CD14-positive monocyte (primary cell): ENCODE measurements around the gene GCK. TPM values are rescaled to one million over a fixed set of nuclear protein-coding genes. Genes with fewer than 3 reads are reported as not detected.

Experiments
- DNase-seq, 3 donors: peaks; one replicate each; pipeline ENCODE4 v3.0.0-alpha.2; 2011 to 2022
- H2AFZ ChIP-seq: 2 replicates; pipeline ENCODE4 v1.6.0; 2012; ENCODE audit warnings: mild to moderate bottlenecking, low read depth, low read length, inconsistent platforms; ENCODE audit not compliant: insufficient read depth, poor library complexity, severe bottlenecking
- H3K27ac ChIP-seq, 2 donors: 1 replicate in 1 of 2; 2 replicates in 1 of 2; pipeline ENCODE4 v1.5.1; 2012 to 2013; ENCODE audit warnings: low read length in 2 of 2, control low read depth in 1 of 2, inconsistent platforms in 1 of 2, low read depth in 1 of 2, mild to moderate bottlenecking in 1 of 2
- H3K27me3 ChIP-seq, 2 donors: one replicate each; pipeline versions ENCODE4 v1.6.0 to v1.6.1; 2011 to 2013; ENCODE audit warnings: low read length in 2 of 2; ENCODE audit not compliant: control insufficient read depth in 2 of 2, insufficient read depth in 2 of 2
- H3K36me3 ChIP-seq, 2 donors: replicated peaks in 1 of 2; 1 replicate in 1 of 2; 2 replicates in 1 of 2; pipeline versions ENCODE4 v1.5.1 to v1.6.1; 2012 to 2013; ENCODE audit warnings: low read length in 2 of 2, control low read depth in 1 of 2, inconsistent platforms in 1 of 2, mild to moderate bottlenecking in 1 of 2; ENCODE audit not compliant: insufficient read depth in 2 of 2, control insufficient read depth in 1 of 2
- H3K4me1 ChIP-seq, 2 donors: 1 replicate in 1 of 2; 2 replicates in 1 of 2; pipeline versions ENCODE4 v1.5.1 to v1.6.1; 2012 to 2013; ENCODE audit warnings: low read length in 2 of 2, control low read depth in 1 of 2, inconsistent platforms in 1 of 2, mild to moderate bottlenecking in 1 of 2, moderate library complexity in 1 of 2; ENCODE audit not compliant: insufficient read depth in 2 of 2, control insufficient read depth in 1 of 2
- H3K4me2 ChIP-seq: replicated peaks from 2 replicates; pipeline ENCODE3; 2012; ENCODE audit warnings: low read length, moderate library complexity, mild to moderate bottlenecking; ENCODE audit not compliant: poor library complexity, severe bottlenecking; ENCODE audit errors: extremely low read depth
- H3K4me3 ChIP-seq, 3 experiments: fragments of 200-600 bp in 1 of 3; sonication (generic) in 1 of 3; replicated peaks in 1 of 3; 1 replicate in 2 of 3; 2 replicates in 1 of 3; pipeline ENCODE4 v1.5.1; 2011 to 2013; ENCODE audit warnings: low read length in 3 of 3, mild to moderate bottlenecking in 3 of 3, control low read depth in 2 of 3, low read depth in 2 of 3, inconsistent platforms in 1 of 3, moderate library complexity in 1 of 3
- H3K79me2 ChIP-seq: 2 replicates; pipeline ENCODE4 v1.6.0; 2012; ENCODE audit warnings: mild to moderate bottlenecking, control low read depth, inconsistent platforms, low read length, moderate library complexity; ENCODE audit not compliant: insufficient read depth
- H3K9ac ChIP-seq: 2 replicates; pipeline ENCODE4 v1.6.0; 2017; ENCODE audit warnings: low read length, mild to moderate bottlenecking; ENCODE audit not compliant: insufficient read depth, poor library complexity, severe bottlenecking
- H3K9me3 ChIP-seq, 2 donors: replicated peaks in 1 of 2; 1 replicate in 1 of 2; 2 replicates in 1 of 2; pipeline versions ENCODE4 v1.5.1 to v1.6.1; 2012 to 2013; ENCODE audit warnings: low read length in 2 of 2, control low read depth in 1 of 2; ENCODE audit not compliant: control insufficient read depth in 1 of 2, insufficient read depth in 1 of 2
- H4K20me1 ChIP-seq: 2 replicates; pipeline ENCODE4 v1.6.0; 2012; ENCODE audit warnings: mild to moderate bottlenecking, low read length, control low read depth, moderate library complexity; ENCODE audit not compliant: insufficient read depth
- H3K27ac Mint-ChIP-seq, 7 donors: one replicate each; pipeline ENCODE4 v1.8.0; 2020; ENCODE audit warnings: mild to moderate bottlenecking in 7 of 7, mixed read lengths in 7 of 7, moderate library complexity in 6 of 7, inconsistent platforms in 2 of 7
- H3K27me3 Mint-ChIP-seq, 3 donors: one replicate each; pipeline ENCODE4 v1.8.0; 2021 to 2022; ENCODE audit warnings: low read depth in 3 of 3, mild to moderate bottlenecking in 3 of 3, mixed read lengths in 3 of 3, moderate library complexity in 3 of 3, inconsistent platforms in 1 of 3
- H3K36me3 Mint-ChIP-seq, 2 donors: one replicate each; pipeline ENCODE4 v1.8.0; 2020; ENCODE audit warnings: mixed read lengths in 2 of 2, inconsistent platforms in 1 of 2, mild to moderate bottlenecking in 1 of 2
- H3K4me1 Mint-ChIP-seq: one replicate; pipeline ENCODE4 v1.8.0; 2020; ENCODE audit warnings: mild to moderate bottlenecking, mixed read lengths
- H3K4me3 Mint-ChIP-seq, 2 donors: one replicate each; pipeline ENCODE4 v1.8.0; 2020; ENCODE audit warnings: mild to moderate bottlenecking in 2 of 2, mixed read lengths in 2 of 2, moderate library complexity in 1 of 2
- H3K9me3 Mint-ChIP-seq, 7 donors: one replicate each; pipeline ENCODE4 v1.8.0; 2020 to 2022; ENCODE audit warnings: mixed read lengths in 7 of 7, mild to moderate bottlenecking in 6 of 7, moderate library complexity in 6 of 7, inconsistent platforms in 2 of 7
- CTCF ChIP-seq: fragments of 200-600 bp; IDR thresholded peaks from one replicate; pipeline ENCODE4 v1.8.0; 2022; ENCODE audit warnings: antibody characterized with exemption, mild to moderate bottlenecking
- WGBS: methylation state at CpG from one replicate; pipeline ENCODE4 v1.1.5; 2013; ENCODE audit warnings: missing lambda C conversion rate; ENCODE audit not compliant: insufficient coverage; 5-methylcytosine and 5-hydroxymethylcytosine counted together
- intact Hi-C, 2 donors: fragments of 100-400 bp; cut with micrococcal nuclease; formaldehyde crosslinking; loops; one replicate each; pipeline versions ENCODE4 v1.15.0 to v1.15.1; 2023
- polyA plus RNA-seq, 3 donors: library from polyadenylated mRNA; depleted of rRNA in 1 of 3; unstranded in 2 of 3; stranded (reverse) in 1 of 3; fragments of 300-500 nt in 2 of 3; fragments of >200 nt in 1 of 3; fragmentation: Illumina TruSeq in 2 of 3; gene quantifications; 1 replicate in 2 of 3; 2 replicates in 1 of 3; pipeline ENCODE4 v1.2.3, GENCODE V29; 2012 to 2021

GCK gene
- polyA plus RNA-seq, 3 donors, result not detected

- H3K27ac Mint-ChIP-seq, result no peak overlapping the region
- DNase-seq, result no peak
- H3K36me3 ChIP-seq, result no peaks in the 10 kb centered on the region
These were observed 47.2 kb downstream of the GCK start for GRCh38 chr7:44142028-44142427.

GRCh38 chr7:44141221-44141850, 47.9 kb downstream of the GCK start, which contains the start of gene MYL7:
TSS of gene MYL7 (minus strand) at chr7:44141332. CDS start at chr7:44141305, 27 bp downstream.
- peak within 1 kb of the TSS in 1 of 7 donors; percentile 78 for H3K27ac Mint-ChIP-seq

More at GRCh38 chr7:44142028-44142427, 47.2 kb downstream of the GCK start:
- Mint-ChIP-seq H3K9me3 (peaks cover 0 to 9% (median 0%) of the 10 kb centered on the region in 7 donors), H3K27me3 (peaks cover 19 to 39% (median 33%) of the 10 kb centered on the region in 3 donors), H3K4me3 (no peak overlapping the region), H3K36me3 (no peaks in the 10 kb centered on the region), H3K4me1 (peaks cover 14% of the 10 kb centered on the region)
- no peak overlapping the region for H2AFZ ChIP-seq
- intact Hi-C loops, result no loop called here
- no peaks in the 10 kb centered on the region for H3K79me2 ChIP-seq
- no peak overlapping the region for H3K4me2 ChIP-seq
- H3K27ac ChIP-seq, result no peak overlapping the region
- H4K20me1 ChIP-seq, result no peaks in the 10 kb centered on the region
- peaks cover 11 to 14% of the 10 kb centered on the region in 2 donors for H3K4me1 ChIP-seq
- TF ChIP-seq CTCF, result no peak
- WGBS, result 90% methylated on average over 4 of the region's 4 CpGs
- H3K4me3 ChIP-seq, result no peak overlapping the region
- H3K9me3 ChIP-seq, result peaks cover 0 to 3% of the 10 kb centered on the region in 2 donors
- H3K27me3 ChIP-seq, result peaks cover 0 to 31% of the 10 kb centered on the region in 2 donors
- H3K9ac ChIP-seq, result no peak overlapping the region

More at GRCh38 chr7:44141221-44141850, 47.9 kb downstream of the GCK start, which contains the start of gene MYL7:
- DNase-seq, result no peak
- H4K20me1 ChIP-seq, result no peaks in the 10 kb centered on the region
- H3K4me3 ChIP-seq, result no peak within 1 kb of the TSS
- H3K4me1 ChIP-seq, result peaks cover 9 to 11% of the 10 kb centered on the region in 2 donors
- 92% methylated on average over 5 of the region's 6 CpGs for WGBS
- no peak within 1 kb of the TSS for H2AFZ ChIP-seq
- peaks cover 0 to 3% of the 10 kb centered on the region in 2 donors for H3K9me3 ChIP-seq
- TF ChIP-seq CTCF, result no peak
- no peaks in the 10 kb centered on the region for H3K36me3 Mint-ChIP-seq
- H3K9ac ChIP-seq, result no peak within 1 kb of the TSS
- H3K27ac ChIP-seq, result no peak within 1 kb of the TSS
- no peaks in the 10 kb centered on the region for H3K36me3 ChIP-seq
- H3K9me3 Mint-ChIP-seq, result peaks cover 0 to 9% (median 0%) of the 10 kb centered on the region in 7 donors
- no peaks in the 10 kb centered on the region for H3K79me2 ChIP-seq
- no peak within 1 kb of the TSS for H3K4me3 Mint-ChIP-seq
- peaks cover 0 to 24% of the 10 kb centered on the region in 2 donors for H3K27me3 ChIP-seq
- no peak within 1 kb of the TSS for H3K4me2 ChIP-seq
- intact Hi-C loops, result no loop called here
- peaks cover 11% of the 10 kb centered on the region for H3K4me1 Mint-ChIP-seq
- H3K27me3 Mint-ChIP-seq, result peaks cover 15 to 33% (median 26%) of the 10 kb centered on the region in 3 donors
